Retina (tissue), 1 donor: ENCODE results near the gene UBR3.
"Not testable (repeated sequence)": the region's sequence is repeated elsewhere in the genome, so short reads cannot be mapped to it uniquely, and the experiment has no call there.

Source experiments
- DNase-seq: peaks from one replicate; pipeline ENCODE4 v3.0.0-alpha.2; 2016

UBR3 gene

GRCh38 chr2:169955940-169956339 is 128.7 kb downstream of the UBR3 start:
- no peak for DNase-seq

GRCh38 chr2:169957219-169957618 is 130.0 kb downstream of the UBR3 start:
- DNase-seq = not testable (repeated sequence)

GRCh38 chr2:169961911-169962310 is 134.7 kb downstream of the UBR3 start:
- DNase-seq = no peak

- DNase-seq = no peak
These were observed 136.5 kb downstream of the UBR3 start for GRCh38 chr2:169963786-169964185.

GRCh38 chr2:169964740-169965139 is 137.5 kb downstream of the UBR3 start:
- no peak for DNase-seq

GRCh38 chr2:169965495-169965894 is 138.2 kb downstream of the UBR3 start:
- no peak for DNase-seq

GRCh38 chr2:169966454-169966853 is 139.2 kb downstream of the UBR3 start:
- no peak for DNase-seq

- no peak for DNase-seq
These were observed 141.5 kb downstream of the UBR3 start for GRCh38 chr2:169968743-169969142.

- no peak for DNase-seq
These were observed 148.0 kb downstream of the UBR3 start for GRCh38 chr2:169975221-169975620.

- DNase-seq = no peak
These were observed 149.1 kb downstream of the UBR3 start for GRCh38 chr2:169976335-169976851.

GRCh38 chr2:169977530-169977929 is 150.3 kb downstream of the UBR3 start:
- no peak for DNase-seq

GRCh38 chr2:169978402-169979017 is 151.3 kb downstream of the UBR3 start:
- DNase-seq = no peak

- DNase-seq = no peak
These were observed 151.8 kb downstream of the UBR3 start for GRCh38 chr2:169979025-169979424.

GRCh38 chr2:169980001-169980400 is 152.7 kb downstream of the UBR3 start:
- DNase-seq = no peak

GRCh38 chr2:169980643-169981042 is 153.4 kb downstream of the UBR3 start:
- DNase-seq = no peak

GRCh38 chr2:169982929-169983328 is 155.7 kb downstream of the UBR3 start:
- no peak for DNase-seq

- no peak for DNase-seq
These were observed 156.3 kb downstream of the UBR3 start for GRCh38 chr2:169983506-169983905.

- no peak for DNase-seq
These were observed 156.9 kb downstream of the UBR3 start for GRCh38 chr2:169984145-169984544.

GRCh38 chr2:169994752-169995151 is 167.5 kb downstream of the UBR3 start:
- DNase-seq = no peak

GRCh38 chr2:169997140-169997887 is 170.1 kb downstream of the UBR3 start:
- DNase-seq = no peak

- DNase-seq = no peak
These were observed 171.8 kb downstream of the UBR3 start for GRCh38 chr2:169999054-169999453.

- no peak for DNase-seq
These were observed 174.8 kb downstream of the UBR3 start for GRCh38 chr2:170002096-170002495.

GRCh38 chr2:170005702-170006101 is 178.4 kb downstream of the UBR3 start:
- DNase-seq = no peak

- no peak for DNase-seq
These were observed 179.5 kb downstream of the UBR3 start for GRCh38 chr2:170006587-170007325.
